K562 (cell line): ENCODE data around the gene WNT3. TPM values are rescaled to one million over a fixed set of nuclear protein-coding genes. Genes with fewer than 3 reads are reported as not detected.
A peak's percentile ranks its signal among the peaks of the same experiment; 100 is the strongest.

Source experiments
- ETV6 ChIP-seq, 3 experiments: fragments of 150-350 bp in 1 of 3; sonication (generic) in 1 of 3; formaldehyde crosslinking in 1 of 3; IDR thresholded peaks; 2 replicates each; pipeline versions ENCODE4 v1.6.1 to v1.8.0; 2014 to 2022; ENCODE audit warnings: borderline replicate concordance in 2 of 3, low read depth in 2 of 3, antibody characterized with exemption in 1 of 3, low read length in 1 of 3, mild to moderate bottlenecking in 1 of 3, missing genetic modification reagents in 1 of 3
- HOXB6 ChIP-seq: fragments of 250-450 bp; sonication (Bioruptor Pico); IDR thresholded peaks from 2 replicates; pipeline ENCODE4 v1.5.1; 2022; ENCODE audit warnings: mild to moderate bottlenecking, borderline replicate concordance
- MECOM ChIP-seq: fragments of 250-450 bp; sonication (Bioruptor Pico); IDR thresholded peaks from 2 replicates; pipeline ENCODE4 v1.8.0; 2022; ENCODE audit warnings: inconsistent platforms
- RAD21 ChIP-seq, 2 experiments: fragments of 250-450 bp in 1 of 2; fragments of 450-650 bp in 1 of 2; sonication (Bioruptor Pico) in 1 of 2; formaldehyde crosslinking in 1 of 2; IDR thresholded peaks in 1 of 2; conservative IDR thresholded peaks in 1 of 2; 2 replicates each; pipeline versions ENCODE4 v1.4.0 to v1.8.0; 2020 to 2022; ENCODE audit warnings: mild to moderate bottlenecking in 2 of 2, moderate library complexity in 1 of 2
- SIRT6 ChIP-seq: IDR thresholded peaks from one replicate; pipeline ENCODE4 v1.6.1; 2012; ENCODE audit warnings: low read depth, mild to moderate bottlenecking, control low read depth, inconsistent platforms, low read length, moderate library complexity
- STAT5A ChIP-seq: IDR thresholded peaks from 2 replicates; pipeline ENCODE4 v1.6.1; 2012; ENCODE audit warnings: low read length, inconsistent platforms, borderline replicate concordance
- STAT5B ChIP-seq: fragments of 250-450 bp; sonication (Bioruptor Pico); IDR thresholded peaks from 2 replicates; pipeline ENCODE4 v1.8.0; 2021; ENCODE audit warnings: mild to moderate bottlenecking, inconsistent platforms
- TAF9B ChIP-seq: fragments of 450-650 bp; IDR thresholded peaks from 2 replicates; pipeline ENCODE4 v1.6.1; 2018; ENCODE audit warnings: mild to moderate bottlenecking; ENCODE audit not compliant: partially characterized antibody
- XRCC5 ChIP-seq: fragments of 200-400 bp; formaldehyde crosslinking; IDR thresholded peaks from 2 replicates; pipeline ENCODE4 v1.6.1; 2017; ENCODE audit warnings: low read depth, mild to moderate bottlenecking, low read length
- polyA plus RNA-seq, 8 experiments: library from polyadenylated mRNA; depleted of rRNA in 4 of 8; stranded (reverse) in 5 of 8; unstranded in 3 of 8; fragments of >200 nt; fragmentation: Nextera tagmentation in 2 of 8; fragmentation: Illumina TruSeq in 1 of 8; extraction: Ambion mirVana in 2 of 8; extraction: Trizol in 1 of 8; gene quantifications; 2 replicates each; pipeline versions ENCODE4 v1.2.1 to v1.2.3, GENCODE V29; 2011 to 2014; ENCODE audit warnings: inconsistent platforms in 1 of 8, missing spikeins in 1 of 8
- total RNA-seq, 7 experiments: library from RNA; depleted of rRNA in 6 of 7; stranded (reverse); fragments of >200 nt in 6 of 7; fragmentation: Illumina TruSeq in 2 of 7; extraction: Trizol in 2 of 7; gene quantifications; 2 replicates each; pipeline versions ENCODE4 v1.2.1 to v1.2.3, GENCODE V29; 2011 to 2021; ENCODE audit warnings: low replicate concordance in 1 of 7
- TF ChIP-seq, protein P1 (sequence below): sonication (generic); formaldehyde crosslinking; IDR thresholded peaks from 2 replicates; pipeline ENCODE4 v1.8.1; 2023; ENCODE audit warnings: mild to moderate bottlenecking, missing genetic modification reagents, moderate library complexity
- TF ChIP-seq, protein P2 (sequence below): fragments of 250-450 bp; sonication (Bioruptor Pico); IDR thresholded peaks from 2 replicates; pipeline ENCODE4 v1.5.0; 2021
- TF ChIP-seq, protein P3 (sequence below): sonication (generic); formaldehyde crosslinking; IDR thresholded peaks from 2 replicates; pipeline ENCODE4 v1.8.0; 2022; ENCODE audit warnings: missing genetic modification reagents, mild to moderate bottlenecking, borderline replicate concordance
- TF ChIP-seq, protein P4 (sequence below), 3 experiments: fragments of 200-800 bp in 1 of 3; fragments of 250-450 bp in 1 of 3; fragments of 450-650 bp in 1 of 3; sonication (Bioruptor Pico) in 1 of 3; sonication (Bioruptor generic) in 1 of 3; formaldehyde crosslinking in 1 of 3; IDR thresholded peaks; 2 replicates each; pipeline versions ENCODE4 v1.6.1 to v1.8.0; 2016 to 2022; ENCODE audit warnings: mild to moderate bottlenecking in 2 of 3, missing genetic modification characterization in 2 of 3, missing compliant biosample characterization in 1 of 3, moderate library complexity in 1 of 3
- TF ChIP-seq, protein P5 (sequence below): IDR thresholded peaks from 2 replicates; pipeline ENCODE4 v1.6.1; 2012; ENCODE audit warnings: low read depth, low read length, improper control_type of control experiment, borderline replicate concordance

The WNT3 gene
- total and polyA plus RNA-seq, 9 of the 15 experiments (the other 6 are each of a cell fraction or from before 2014, with no cell fraction given): 1.5 to 6.1 (median 3.3) TPM

DNA sequence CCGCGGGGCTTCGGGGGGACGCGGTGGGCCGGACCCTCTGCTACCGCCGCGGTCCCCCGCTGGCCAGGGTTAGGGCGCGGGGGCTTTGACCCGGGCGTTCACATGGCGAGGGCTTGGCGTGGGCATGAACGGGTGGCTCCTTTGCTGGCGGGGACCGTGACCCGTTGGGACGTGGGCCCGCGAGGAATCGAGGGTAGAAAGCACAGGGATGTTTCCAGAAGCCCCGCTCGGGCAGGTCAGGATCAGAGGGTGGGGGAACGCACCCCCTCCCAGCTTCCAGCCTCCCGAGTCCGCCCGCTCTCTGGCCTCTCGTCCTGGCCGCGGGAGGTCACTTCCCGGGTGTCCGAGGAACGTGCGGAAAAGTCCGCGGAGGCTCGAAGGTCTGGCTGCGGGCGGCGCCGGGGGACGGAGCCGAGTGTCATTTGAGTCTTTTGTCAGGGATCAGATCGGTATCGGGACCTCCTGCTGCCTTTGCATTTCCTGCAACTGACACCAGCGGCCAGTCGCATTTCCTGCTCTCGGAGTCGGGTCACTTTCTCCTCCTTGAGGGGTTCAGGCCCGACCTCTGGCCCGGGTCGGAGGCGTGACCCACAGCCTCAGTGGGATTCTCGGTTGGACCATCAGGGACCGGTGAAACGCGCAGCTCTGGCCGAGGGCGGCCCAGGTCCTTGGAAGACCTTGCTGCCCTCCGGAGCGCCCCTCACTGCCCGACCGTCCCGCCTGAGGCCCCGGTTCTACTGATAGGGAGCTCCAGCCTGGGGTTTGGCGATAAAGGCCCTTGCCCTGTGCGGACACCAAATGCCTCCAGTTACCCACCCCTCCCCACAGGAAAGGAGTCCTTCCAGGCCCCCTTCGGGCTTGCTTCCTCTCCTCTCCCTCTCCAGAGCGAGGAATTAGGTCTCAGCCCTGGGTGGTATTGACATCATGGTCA lies 702 bp upstream of the WNT3 start (continued):
- TF ChIP-seq, protein P1, sequence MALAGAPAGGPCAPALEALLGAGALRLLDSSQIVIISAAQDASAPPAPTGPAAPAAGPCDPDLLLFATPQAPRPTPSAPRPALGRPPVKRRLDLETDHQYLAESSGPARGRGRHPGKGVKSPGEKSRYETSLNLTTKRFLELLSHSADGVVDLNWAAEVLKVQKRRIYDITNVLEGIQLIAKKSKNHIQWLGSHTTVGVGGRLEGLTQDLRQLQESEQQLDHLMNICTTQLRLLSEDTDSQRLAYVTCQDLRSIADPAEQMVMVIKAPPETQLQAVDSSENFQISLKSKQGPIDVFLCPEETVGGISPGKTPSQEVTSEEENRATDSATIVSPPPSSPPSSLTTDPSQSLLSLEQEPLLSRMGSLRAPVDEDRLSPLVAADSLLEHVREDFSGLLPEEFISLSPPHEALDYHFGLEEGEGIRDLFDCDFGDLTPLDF (CRISPR knock-in tag): no peak
- TF ChIP-seq, protein P2, sequence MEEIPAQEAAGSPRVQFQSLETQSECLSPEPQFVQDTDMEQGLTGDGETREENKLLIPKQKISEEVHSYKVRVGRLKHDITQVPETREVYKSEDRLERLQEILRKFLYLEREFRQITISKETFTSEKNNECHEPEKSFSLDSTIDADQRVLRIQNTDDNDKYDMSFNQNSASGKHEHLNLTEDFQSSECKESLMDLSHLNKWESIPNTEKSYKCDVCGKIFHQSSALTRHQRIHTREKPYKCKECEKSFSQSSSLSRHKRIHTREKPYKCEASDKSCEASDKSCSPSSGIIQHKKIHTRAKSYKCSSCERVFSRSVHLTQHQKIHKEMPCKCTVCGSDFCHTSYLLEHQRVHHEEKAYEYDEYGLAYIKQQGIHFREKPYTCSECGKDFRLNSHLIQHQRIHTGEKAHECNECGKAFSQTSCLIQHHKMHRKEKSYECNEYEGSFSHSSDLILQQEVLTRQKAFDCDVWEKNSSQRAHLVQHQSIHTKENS: no peak
- TF ChIP-seq STAT5A (no peak), XRCC5 (no peak), SIRT6 (no peak), RAD21 (CRISPR knock-in tag; conservative IDR thresholded peaks at IDR 0.05 in 1 of 2, IDR thresholded peaks at IDR 0.05 in 1 of 2) (no peak), STAT5B (CRISPR knock-in tag) (no peak), MECOM (CRISPR knock-in tag) (no peak), HOXB6 (no peak), TAF9B (no peak), ETV6 (IDR thresholded peaks at IDR 0.05; ENCODE audit: borderline replicate concordance in 1 of 2, low read depth in 2 of 2, low read length in 1 of 2) (no peak), ETV6 (CRISPR knock-in tag; IDR thresholded peaks at IDR 0.05; ENCODE audit: borderline replicate concordance) (no peak)
- TF ChIP-seq, protein P3, sequence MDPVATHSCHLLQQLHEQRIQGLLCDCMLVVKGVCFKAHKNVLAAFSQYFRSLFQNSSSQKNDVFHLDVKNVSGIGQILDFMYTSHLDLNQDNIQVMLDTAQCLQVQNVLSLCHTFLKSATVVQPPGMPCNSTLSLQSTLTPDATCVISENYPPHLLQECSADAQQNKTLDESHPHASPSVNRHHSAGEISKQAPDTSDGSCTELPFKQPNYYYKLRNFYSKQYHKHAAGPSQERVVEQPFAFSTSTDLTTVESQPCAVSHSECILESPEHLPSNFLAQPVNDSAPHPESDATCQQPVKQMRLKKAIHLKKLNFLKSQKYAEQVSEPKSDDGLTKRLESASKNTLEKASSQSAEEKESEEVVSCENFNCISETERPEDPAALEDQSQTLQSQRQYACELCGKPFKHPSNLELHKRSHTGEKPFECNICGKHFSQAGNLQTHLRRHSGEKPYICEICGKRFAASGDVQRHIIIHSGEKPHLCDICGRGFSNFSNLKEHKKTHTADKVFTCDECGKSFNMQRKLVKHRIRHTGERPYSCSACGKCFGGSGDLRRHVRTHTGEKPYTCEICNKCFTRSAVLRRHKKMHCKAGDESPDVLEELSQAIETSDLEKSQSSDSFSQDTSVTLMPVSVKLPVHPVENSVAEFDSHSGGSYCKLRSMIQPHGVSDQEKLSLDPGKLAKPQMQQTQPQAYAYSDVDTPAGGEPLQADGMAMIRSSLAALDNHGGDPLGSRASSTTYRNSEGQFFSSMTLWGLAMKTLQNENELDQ (CRISPR knock-in tag): no peak
- TF ChIP-seq, protein P4, sequence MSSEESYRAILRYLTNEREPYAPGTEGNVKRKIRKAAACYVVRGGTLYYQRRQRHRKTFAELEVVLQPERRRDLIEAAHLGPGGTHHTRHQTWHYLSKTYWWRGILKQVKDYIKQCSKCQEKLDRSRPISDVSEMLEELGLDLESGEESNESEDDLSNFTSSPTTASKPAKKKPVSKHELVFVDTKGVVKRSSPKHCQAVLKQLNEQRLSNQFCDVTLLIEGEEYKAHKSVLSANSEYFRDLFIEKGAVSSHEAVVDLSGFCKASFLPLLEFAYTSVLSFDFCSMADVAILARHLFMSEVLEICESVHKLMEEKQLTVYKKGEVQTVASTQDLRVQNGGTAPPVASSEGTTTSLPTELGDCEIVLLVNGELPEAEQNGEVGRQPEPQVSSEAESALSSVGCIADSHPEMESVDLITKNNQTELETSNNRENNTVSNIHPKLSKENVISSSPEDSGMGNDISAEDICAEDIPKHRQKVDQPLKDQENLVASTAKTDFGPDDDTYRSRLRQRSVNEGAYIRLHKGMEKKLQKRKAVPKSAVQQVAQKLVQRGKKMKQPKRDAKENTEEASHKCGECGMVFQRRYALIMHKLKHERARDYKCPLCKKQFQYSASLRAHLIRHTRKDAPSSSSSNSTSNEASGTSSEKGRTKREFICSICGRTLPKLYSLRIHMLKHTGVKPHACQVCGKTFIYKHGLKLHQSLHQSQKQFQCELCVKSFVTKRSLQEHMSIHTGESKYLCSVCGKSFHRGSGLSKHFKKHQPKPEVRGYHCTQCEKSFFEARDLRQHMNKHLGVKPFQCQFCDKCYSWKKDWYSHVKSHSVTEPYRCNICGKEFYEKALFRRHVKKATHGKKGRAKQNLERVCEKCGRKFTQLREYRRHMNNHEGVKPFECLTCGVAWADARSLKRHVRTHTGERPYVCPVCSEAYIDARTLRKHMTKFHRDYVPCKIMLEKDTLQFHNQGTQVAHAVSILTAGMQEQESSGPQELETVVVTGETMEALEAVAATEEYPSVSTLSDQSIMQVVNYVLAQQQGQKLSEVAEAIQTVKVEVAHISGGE (CRISPR knock-in tag; IDR thresholded peaks at IDR 0.05): peak in 1 of 3 experiments; percentile 48; a peak in 1 of 6 replicates
- TF ChIP-seq, protein P5, sequence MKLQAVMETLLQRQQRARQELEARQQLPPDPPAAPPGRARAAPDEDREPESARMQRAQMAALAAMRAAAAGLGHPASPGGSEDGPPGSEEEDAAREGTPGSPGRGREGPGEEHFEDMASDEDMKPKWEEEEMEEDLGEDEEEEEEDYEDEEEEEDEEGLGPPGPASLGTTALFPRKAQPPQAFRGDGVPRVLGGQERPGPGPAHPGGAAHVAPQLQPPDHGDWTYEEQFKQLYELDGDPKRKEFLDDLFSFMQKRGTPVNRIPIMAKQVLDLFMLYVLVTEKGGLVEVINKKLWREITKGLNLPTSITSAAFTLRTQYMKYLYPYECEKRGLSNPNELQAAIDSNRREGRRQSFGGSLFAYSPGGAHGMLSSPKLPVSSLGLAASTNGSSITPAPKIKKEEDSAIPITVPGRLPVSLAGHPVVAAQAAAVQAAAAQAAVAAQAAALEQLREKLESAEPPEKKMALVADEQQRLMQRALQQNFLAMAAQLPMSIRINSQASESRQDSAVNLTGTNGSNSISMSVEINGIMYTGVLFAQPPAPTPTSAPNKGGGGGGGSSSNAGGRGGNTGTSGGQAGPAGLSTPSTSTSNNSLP: peak; percentile 41; the same call in 1 of the 2 replicates
